Middle frontal gyrus (tissue), 1 donor: Measurements from ENCODE around the gene PAQR9.

Experiments used
- DNase-seq: peaks from one replicate; pipeline ENCODE4 v3.0.0-alpha.2; 2015; ENCODE audit warnings: low spot score; ENCODE audit errors: extremely low spot score

PAQR9 gene

DNA sequence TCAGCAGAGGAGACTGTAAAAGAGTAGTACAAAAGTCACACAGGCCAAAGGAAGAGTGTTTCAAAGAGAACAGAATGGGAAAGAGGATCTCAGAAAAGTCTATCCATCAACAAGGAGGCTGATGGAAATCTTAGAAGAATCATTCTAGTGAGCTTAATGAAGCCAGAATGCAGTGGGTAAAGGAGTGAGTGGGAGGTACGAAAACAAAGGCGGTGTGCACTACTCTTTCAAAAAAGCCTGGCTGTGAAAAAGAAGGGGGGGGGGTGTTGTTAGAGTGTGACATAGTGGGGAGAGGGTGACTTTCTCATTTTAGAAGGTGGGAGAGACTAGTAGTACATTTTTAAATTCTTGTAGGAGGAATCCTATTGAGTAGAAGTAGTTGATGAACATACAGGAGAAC lies 11.7 kb downstream of the PAQR9 start:
- DNase-seq = no peak

DNA sequence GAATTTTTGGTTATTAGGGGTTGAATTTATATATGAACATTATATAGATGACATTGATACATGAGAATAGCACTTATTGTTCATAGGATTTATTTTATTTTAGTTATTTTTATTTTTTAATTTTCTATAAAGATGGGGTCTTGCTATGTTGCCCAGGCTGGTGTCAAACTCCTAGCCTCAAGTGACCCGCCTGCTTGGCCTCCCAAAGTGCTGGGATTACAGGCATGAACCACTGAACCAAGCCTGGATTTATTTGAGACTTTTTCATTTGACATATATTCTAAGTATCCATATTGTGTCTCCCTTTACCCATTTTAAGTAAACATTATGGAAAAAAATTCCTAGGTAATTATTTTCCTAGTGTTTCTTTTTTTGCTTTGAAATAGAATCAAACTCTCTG lies 12.5 kb downstream of the PAQR9 start:
- DNase-seq = no peak

DNA sequence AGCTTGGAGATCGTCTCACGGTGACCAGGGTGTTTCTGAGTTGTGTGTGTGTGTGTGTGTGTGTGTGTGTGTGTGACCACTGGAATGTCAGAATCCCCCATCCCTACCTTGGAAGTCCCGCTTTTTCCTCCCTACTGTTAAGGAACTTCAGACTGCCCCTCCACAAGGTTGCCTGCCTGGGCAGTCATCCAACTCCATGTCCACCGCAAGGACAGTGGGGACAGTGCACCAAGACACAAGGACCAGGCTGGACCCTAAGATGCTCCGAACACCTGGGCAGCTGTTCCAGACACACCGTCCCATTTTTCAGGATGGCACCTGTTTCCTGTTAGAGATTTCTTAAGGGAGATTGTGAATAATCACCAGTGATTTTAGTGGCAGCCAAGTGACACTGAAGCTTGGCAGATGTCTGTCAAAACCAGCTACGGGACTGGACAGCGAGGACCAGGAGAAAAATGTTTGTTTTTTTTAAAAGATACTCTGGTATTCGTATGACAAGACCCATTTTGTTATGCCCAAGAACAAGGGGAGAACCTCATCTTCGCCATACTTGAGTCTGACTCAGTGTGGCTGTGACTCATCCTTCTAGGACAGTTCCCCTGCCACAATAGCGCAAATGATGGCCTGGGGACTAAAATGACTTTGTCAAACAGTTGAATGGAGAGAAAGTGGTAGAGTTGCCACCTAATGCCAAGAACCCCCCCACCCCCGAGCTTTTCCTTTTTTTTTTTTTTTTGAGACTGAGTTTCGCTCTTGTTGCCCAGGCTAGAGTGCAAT lies 15.5 kb downstream of the PAQR9 start:
- DNase-seq = no peak

DNA sequence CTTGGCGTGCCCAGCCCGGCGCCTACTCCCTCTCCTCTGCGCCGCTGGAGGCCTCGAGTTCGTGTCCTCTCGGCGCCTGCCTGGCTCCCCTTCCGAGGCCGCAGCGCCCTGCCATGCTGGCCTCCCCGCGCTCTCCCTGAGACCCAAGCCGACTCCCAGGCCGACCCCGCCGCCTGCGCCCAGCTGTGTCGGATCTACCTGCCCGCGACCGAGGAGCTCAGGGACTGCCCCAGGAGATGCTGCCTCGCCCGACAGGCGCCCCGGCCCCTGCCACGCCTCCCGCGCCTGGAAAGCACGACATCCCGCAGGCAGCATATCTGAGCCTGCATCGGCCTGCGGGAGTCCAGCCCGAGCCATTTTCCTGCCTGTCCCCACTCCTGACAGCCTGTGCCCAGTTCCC lies 16.1 kb downstream of the PAQR9 start:
- DNase-seq = no peak

DNA sequence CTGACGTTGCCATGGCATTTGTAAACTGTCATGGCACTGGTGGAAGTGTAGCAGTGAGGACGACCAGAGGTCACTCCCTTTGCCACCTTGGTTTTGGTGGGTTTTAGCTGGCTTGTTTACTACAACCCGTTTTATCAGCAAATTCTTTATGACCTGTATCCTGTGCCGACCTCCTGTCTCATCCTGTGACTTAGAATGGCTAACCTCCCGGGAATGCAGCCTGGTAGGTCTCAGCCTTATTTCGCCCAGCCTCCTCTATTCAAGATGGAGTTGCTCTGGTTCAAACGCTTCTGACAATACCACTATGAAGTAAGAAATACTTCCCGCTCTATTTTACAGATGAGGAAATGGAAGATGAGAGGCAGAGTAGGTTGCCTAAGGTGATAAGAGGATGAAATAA lies 16.6 kb downstream of the PAQR9 start:
- no peak for DNase-seq

DNA sequence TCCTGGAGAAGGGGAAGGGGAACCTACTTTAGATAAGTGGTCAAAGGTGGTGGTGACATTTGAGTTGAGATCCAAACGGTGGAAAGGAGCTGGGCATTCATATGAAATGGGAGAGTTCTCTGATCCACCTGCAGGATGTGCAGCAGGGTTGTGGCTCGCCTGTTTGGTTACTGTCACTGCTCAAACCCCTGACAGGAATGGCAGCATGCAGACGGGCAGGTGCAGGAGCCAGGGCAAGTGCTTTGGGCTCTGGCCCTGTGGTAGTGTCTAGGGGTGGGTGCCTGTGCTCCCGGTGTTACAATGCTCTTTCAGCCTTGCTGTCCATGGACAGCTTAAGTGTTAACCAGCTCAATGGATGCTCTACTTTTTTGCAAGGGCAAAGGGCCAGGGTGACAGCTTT lies 18.5 kb downstream of the PAQR9 start:
- no peak for DNase-seq

DNA sequence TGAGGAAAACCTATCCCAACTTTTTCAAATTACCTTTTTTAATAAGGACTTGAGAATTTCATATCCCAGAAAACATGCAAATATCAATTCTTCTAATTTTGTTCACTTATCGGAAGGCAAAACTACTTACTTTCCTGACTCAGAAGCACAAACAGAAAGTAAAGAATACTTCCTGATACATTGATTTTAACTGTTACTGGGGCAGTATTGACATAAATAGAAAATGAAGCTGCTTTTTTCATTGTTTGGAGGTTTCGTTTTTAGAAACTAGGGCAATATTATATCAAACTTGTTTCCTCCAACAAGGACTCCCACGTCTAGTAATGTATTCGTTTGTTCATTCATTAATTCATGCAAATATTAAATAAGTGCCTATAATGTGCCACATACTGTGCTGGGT lies 19.1 kb downstream of the PAQR9 start:
- no peak for DNase-seq

DNA sequence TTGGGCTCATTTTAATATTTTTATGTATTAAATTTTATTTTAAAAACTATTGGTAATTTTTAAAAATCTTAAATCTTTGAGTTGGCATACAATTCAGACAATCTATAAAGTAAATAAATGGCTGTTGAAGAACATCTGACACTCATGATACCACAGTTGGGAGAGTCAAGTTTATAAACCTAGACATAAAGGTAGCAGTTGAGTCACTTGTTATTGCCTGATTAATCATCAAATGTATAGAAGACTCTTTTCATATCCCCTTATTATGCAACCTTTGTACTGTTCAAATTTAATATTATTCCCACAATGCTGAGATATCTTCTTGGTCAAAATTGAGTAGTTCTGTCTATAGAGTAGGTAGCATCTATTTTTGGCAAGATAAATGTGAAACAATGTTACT lies 19.6 kb downstream of the PAQR9 start:
- DNase-seq = no peak

DNA sequence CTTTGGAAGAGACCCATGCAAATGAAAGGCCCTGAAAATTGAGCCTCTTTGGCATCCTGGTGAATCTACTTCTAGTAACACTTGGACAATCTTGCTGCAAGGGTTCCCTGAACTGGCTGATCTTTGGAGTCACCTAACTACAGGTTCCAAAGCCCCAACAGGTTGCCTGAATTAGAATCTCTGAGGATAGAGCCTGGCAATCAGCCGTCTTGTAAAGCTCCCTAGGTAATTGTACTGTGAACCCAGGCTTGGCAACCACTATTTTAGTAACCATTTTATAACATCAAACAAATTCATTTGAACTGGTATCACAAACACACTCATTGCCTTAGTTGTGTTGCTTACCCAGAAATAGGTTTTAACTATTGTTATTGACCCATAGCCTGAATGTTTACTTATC lies 20.1 kb downstream of the PAQR9 start:
- DNase-seq = no peak

DNA sequence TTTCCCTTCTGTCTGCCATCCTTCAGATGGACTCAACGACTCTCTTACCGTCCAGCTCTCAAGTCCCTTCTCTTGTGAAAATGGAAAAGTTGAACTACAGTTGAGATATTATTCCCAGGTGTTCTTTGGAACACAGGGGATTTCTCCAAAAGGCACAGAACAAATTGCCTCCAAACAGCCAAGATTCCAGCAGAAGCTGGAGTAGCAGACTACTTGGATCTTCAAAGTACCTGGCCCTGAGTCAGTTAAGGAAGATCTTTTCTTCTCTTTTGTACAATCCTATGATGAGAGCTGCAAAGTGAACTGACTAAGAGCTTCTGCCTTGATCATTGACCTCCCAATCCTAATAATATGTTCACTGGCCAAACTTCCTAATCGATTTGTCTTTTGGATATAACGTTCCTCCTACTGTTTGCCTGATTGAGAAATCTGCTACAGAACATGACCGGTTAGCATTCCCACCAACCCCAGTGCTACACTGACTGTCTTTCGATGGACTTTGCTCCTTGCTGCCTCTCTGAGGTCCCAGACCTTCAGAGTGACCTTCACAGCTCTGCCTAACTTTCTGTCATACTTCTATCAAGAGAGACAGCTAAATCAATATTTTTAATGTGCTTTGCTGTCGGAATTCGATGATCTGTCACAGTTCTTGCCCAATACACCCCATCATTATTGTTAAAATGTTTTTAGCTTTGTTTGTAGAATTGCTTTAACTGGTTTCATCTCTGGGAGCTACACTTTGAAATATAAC lies 21.9 kb downstream of the PAQR9 start:
- DNase-seq = no peak

DNA sequence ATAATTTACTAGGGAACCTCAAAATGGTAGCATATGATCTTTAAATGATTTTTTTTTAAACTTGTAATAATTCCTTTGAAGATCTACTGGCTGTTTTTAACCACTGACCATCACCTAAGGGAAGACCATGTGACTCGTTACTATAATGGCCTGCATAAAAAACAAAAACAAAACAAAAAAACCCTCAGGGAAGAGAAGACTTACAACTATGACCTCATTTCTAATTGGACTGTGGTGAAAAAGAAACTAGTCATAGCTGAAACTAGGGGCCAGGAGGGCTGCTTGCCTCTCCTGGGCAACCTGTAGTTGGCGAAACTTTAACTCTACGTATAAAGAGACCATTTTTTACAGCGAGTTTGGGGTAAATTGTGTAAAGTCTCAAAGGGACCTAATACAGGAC lies 23.0 kb downstream of the PAQR9 start:
- no peak for DNase-seq

DNA sequence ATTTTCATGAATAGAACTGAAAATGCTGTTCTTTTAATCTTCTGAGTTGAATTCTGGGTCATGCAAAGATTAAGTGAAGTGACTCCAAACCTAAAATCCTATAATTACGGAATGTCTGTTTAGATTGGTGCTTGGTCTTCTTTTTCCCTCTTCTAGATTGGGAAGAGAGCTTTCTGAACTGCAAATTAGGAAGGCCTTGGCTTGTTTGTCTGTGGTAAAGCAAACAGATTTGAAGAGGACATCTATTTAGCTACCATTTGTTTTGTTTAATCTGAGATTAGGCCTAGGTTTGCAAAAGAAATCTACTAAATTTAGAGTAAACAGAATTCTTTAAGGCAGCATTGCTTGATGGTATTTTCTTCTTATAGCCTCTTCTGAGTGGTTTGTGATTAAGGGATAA lies 23.5 kb downstream of the PAQR9 start:
- DNase-seq = no peak

DNA sequence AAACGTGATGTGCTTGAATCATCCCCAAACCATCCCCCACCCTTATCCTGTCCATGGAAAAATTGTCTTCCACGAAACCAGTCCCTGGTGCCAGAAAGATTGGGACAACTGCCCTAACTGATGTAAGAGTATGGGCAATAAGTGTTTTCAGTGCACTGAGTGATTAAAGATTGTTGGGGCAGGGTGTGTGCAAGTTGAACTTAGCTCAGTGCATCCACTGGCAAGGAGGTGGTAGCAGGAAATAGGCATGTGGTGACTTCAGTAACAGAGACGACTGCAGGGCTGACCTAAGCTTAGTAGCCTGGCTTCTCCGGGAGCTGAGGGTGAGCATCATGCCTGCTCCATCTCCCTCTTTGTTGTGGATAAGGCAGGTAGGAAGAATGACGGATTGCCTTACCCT lies 27.5 kb downstream of the PAQR9 start:
- DNase-seq = no peak

DNA sequence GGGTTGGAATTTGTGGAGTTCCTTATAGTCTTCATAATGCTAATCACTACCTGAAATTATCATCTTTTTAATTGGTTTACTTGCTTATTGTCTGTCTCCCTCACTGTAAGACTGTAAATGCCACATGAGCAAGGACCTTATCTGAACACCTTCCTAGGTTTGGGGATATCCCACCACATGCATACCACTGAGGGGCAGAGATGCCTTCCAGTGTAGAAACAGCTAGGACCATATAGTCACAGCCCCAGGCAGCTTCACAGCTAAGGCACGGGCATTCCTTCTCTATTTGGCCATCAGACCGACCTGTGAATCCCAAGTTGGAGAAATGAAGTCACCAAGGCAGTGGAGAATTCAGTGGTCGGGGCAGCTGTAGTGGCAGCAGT lies 28.6 kb downstream of the PAQR9 start:
- no peak for DNase-seq

DNA sequence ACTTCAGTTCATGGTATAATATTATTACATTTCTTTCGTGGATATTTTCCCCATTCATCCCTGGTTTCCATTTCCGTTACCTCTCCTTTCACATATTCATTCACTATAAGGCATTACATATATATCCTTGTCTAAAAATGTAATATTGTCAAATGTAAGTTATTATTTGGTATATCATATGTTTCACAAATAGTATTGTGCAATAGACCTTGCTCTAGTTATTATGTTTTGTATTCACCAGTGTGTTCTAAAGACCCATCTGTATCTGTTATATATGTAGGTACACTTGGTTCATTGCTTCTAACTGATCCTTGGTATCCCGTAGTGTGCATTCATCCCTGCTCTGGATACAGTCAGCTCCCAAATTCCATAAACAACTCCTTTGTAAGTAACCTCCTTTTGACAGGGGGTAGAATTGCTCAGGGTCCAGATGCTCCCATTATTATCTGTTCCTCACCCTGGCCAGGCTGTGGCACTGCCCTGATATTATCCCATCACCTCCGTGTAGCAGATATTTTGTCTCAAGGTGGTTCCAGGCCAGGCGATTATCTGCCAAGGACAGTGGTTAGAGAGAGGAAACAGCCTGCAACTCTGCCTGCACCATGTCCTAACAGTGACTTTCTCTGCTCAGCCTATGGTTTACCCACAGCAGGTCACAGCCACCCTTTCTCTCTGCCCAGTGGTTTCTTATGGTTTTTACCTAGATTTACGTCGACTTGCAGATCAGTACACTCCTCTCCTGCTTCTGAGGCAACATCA lies 29.2 kb downstream of the PAQR9 start:
- DNase-seq = no peak

DNA sequence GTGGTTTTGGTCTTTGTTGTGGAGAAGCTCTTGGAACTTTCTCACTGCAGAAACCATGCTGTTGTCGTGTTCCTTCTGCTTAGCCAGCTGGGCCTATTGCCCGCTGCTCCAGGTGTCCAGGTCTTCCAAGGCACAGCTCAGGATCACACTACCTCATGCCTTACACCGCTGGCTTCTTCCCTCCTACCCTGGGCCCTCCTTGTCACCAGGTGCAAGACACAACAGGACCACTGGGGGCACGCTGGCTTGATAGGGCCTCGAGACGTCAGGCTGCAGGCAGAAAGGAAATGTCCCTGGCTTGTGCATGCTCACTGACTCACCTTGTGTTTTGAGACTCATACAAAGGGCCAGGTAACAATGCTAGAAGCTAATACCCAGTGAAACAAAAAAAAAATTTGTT lies 32.3 kb downstream of the PAQR9 start:
- no peak for DNase-seq

DNA sequence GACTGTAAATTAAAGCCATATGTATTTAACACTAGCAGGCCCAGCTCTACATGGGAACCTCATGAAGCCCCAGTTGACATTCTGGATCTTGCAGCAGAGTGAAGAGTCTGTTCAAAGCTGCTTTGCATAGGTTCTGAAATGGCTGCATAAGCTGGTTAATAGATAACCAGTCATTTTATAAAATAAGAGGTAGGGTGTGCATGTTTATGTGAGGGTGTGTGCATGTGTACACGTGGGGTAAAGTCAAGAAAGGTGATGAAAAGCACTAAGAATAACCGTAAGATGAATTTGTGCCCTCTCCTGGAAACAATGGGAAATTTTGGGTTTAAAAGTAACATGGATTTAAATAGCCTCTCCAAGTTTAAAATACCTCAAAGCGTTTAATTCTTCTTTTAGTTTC lies 33.0 kb downstream of the PAQR9 start:
- no peak for DNase-seq

DNA sequence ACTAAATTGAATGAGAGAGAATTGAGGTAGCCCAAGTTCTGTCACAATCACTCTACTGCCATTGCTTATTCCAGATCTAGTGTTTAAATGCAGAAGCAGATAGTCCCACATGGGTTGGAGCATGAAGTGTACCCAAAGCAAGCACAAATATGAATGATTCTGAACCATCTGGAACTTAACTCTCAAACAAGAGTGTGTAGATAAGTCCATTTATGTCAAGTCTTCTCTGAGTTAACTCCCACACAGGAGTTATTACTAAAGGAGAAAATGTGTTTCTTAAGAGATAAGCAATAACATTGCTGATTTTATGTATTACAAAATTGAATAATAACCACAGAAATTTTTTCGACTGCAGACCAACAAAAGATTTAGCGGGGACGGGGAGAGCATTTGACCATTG lies 33.6 kb downstream of the PAQR9 start:
- DNase-seq = no peak

DNA sequence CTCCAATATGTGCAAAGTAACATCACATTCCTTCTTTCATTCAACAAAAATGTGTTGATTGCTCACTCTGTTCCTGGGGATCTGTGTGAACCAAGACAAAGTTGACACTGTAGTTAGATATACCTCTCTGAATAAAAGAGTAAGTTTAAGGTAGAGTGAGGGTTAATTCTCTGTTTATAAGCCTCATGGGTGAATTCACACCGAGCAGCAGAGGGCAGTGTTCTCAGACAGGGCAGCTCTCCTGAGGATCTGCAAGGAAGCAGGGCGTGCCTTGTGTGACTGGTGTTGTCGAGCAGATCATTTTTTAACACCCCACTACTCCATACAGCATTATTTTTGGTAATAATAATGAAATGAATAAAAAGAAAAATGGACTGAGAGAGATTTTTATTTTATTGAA lies 34.4 kb downstream of the PAQR9 start:
- DNase-seq = no peak

DNA sequence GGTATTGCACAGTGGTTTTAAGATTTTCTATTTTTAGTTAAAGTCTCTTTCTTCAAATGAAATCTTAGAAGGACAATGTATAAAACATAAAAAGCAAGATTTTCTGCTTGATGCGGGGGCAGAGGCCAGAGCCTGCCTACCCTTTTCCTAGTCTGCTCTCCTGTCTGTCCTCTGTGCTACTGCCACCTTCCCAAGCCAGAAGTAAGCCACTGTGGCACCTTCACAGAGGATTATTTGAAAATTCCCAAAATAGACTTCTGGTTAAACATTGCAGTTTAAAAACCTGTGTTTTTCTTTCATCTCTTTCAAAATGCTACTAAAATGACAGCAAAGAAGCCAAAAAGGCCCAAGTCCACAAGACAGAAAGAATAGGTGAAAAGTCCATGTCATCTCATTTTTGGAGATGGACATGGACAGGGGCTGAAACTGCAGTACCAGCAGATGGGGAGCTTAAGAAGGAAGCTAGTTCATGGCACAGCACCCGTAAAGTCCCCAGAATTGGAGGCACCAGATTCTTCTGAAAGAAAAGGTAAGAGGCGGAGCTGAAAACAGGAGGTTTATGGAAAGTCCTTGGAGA lies 37.0 kb downstream of the PAQR9 start:
- no peak for DNase-seq

DNA sequence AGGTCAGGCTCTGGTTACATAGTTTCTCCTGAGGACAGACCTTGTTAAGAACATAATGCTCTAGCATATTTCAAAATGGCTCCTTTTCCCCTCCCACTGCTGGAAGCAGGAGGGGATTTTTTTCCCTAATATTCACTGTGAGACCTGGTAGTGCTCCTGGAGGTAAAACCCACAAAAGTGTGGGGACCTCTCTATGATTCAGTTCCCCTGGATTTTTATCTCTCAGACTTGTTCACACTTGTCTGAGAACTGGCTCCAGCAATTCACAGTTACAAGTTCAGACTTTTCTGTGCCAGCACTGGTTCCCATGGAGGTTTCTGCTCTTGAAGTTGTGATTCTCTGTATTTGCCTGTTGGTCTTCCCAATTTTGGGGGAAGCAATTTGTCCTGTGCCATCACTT lies 38.3 kb downstream of the PAQR9 start:
- no peak for DNase-seq

DNA sequence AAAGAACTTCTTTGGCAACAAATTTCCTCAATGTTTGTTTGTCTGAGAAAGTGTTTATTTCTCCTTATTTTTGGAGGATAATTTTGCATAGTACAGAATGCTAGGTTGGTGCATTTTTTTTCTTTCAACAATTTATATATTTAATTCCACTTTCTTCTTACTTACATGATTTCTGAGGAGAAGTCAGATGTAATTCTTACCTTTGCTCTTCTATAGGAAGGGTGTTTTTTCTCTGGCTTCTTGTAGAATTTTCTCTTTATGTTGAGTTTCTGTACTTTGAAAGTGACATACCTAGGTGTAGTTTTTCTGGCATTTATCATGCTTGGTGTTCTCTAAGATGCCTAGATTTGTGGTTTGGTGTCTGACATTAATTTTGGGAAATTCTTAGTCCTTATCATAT lies 39.8 kb downstream of the PAQR9 start:
- DNase-seq = no peak
